Chondrocyte (in vitro differentiated cells): ENCODE measurements around the gene KCTD21. TPM values are rescaled to one million over a fixed set of nuclear protein-coding genes. Genes with fewer than 3 reads are reported as not detected.

Experiments used
- DNase-seq: peaks from one replicate; pipeline ENCODE4 v3.0.0; 2021; ENCODE audit warnings: mixed read lengths, low spot score
- H3K27ac Mint-ChIP-seq: one replicate; pipeline ENCODE4 v1.8.0; 2021; ENCODE audit warnings: mild to moderate bottlenecking, moderate library complexity, mixed read lengths; ENCODE audit not compliant: unreplicated experiment
- H3K27me3 Mint-ChIP-seq: 2 replicates; pipeline ENCODE4 v1.8.0; 2021; ENCODE audit warnings: low read depth, mixed read lengths
- H3K36me3 Mint-ChIP-seq: 2 replicates; pipeline ENCODE4 v1.8.0; 2021; ENCODE audit warnings: low read depth, mixed read lengths
- H3K4me1 Mint-ChIP-seq: 2 replicates; pipeline ENCODE4 v1.8.0; 2021; ENCODE audit warnings: low read depth, mild to moderate bottlenecking, mixed read lengths
- H3K4me3 Mint-ChIP-seq: one replicate; pipeline ENCODE4 v1.8.0; 2021; ENCODE audit warnings: mild to moderate bottlenecking, moderate library complexity, mixed read lengths; ENCODE audit not compliant: unreplicated experiment
- H3K9me3 Mint-ChIP-seq: 2 replicates; pipeline ENCODE4 v1.8.0; 2021; ENCODE audit warnings: low read depth, mixed read lengths
- total RNA-seq: library from RNA; stranded (reverse); gene quantifications from 3 replicates; pipeline ENCODE4 v1.2.1, GENCODE V29; 2021
- TF ChIP-seq, protein P1 (sequence below): fragments of 200-600 bp; sonication (generic); IDR thresholded peaks from 2 replicates; pipeline ENCODE4 v1.5.0; 2021; ENCODE audit warnings: antibody characterized with exemption, mild to moderate bottlenecking, moderate library complexity

Gene KCTD21
- total RNA-seq, 1 donor from 2014 or later = 15.2 TPM

DNA sequence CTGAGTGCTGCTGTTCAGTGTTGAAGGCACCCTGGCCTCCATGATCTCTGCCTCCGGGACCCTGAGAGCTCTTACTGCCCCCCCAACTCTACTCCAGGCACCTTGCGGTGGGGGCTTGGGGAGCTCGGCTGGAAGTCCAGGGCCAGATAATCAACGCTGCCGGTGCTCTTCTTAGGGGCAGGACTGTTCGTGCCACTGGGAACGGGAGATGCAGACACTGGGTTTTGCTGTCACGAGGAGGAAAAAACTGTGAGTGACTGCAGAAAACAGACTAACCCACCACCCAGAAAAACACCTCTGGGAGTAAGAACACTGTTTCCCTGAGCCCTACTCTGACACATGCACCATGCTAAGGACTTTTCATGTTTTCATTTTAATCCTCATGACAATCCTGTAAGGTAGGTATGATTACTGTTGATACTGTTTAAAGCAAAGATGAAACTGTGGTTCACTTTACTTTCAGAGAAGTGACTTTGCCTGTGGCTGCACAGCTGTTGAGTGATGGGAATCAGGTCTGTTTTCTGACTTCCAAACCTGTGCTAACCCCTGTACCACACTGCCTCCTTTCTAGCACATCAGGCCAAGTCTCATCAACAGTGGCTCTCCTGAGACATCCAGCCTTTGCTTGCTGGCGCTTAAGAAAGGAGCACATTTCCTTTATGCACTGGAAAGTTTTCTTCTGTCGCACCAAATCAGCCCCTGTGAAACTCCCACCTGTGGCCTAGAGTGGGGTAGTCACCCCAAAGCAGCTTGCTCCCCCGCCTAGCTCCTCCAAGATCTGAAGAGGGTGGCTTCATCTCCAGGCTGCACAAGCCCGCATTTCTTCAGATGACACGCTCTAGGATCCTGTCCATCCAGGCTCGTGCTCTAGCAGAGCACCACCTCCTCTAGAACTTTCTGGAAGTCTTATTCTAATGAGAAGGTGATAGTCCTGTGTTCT, 32.1 kb upstream of the KCTD21 start:
- Mint-ChIP-seq H3K4me1 (no peaks in the 10 kb centered on the region), H3K27ac (no peak overlapping the region), H3K9me3 (no peaks in the 10 kb centered on the region), H3K27me3 (no peaks in the 10 kb centered on the region), H3K4me3 (no peak overlapping the region), H3K36me3 (peaks cover 42% of the 10 kb centered on the region)
- no peak for DNase-seq
- TF ChIP-seq, protein P1, sequence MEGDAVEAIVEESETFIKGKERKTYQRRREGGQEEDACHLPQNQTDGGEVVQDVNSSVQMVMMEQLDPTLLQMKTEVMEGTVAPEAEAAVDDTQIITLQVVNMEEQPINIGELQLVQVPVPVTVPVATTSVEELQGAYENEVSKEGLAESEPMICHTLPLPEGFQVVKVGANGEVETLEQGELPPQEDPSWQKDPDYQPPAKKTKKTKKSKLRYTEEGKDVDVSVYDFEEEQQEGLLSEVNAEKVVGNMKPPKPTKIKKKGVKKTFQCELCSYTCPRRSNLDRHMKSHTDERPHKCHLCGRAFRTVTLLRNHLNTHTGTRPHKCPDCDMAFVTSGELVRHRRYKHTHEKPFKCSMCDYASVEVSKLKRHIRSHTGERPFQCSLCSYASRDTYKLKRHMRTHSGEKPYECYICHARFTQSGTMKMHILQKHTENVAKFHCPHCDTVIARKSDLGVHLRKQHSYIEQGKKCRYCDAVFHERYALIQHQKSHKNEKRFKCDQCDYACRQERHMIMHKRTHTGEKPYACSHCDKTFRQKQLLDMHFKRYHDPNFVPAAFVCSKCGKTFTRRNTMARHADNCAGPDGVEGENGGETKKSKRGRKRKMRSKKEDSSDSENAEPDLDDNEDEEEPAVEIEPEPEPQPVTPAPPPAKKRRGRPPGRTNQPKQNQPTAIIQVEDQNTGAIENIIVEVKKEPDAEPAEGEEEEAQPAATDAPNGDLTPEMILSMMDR = no peak

DNA sequence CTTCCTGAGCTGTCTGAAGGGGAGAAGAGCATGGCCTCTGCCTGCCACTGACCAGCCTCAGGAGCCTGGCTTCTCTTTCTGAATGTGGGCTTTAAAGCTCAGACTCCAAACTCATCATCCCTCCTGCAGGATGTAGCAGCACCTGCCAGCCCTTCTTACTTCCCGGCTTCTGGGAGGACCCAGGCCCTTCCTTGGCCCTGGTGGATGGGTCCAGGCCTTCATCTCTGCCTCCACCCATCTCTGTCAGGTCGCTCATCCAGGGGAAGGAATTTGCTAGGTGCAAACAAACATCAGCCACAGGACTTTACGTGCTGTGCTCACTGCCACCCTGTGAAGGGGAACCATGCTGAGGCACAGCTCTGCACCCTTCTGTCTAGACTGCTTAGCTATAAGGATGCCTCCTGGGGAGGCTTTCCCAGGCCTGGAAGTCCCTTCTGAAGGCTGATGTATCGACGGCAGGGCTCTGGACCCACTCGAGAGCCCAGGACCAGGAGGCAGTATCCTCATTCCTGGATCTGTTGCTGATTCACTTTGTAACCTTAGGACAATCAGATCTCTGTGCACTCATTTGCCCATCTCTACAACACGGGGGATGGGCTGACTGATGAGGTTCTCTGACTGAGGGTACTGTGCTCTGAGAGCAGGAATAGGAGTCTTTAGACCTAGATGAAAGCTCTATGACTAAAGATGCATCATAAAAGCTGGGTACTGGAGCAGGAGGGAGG, 31.2 kb upstream of the KCTD21 start:
- no peak for DNase-seq
- H3K4me3 Mint-ChIP-seq = no peak overlapping the region
- no peaks in the 10 kb centered on the region for H3K4me1 Mint-ChIP-seq
- no peaks in the 10 kb centered on the region for H3K9me3 Mint-ChIP-seq
- no peaks in the 10 kb centered on the region for H3K27me3 Mint-ChIP-seq
- H3K27ac Mint-ChIP-seq = no peak overlapping the region
- TF ChIP-seq, protein P1 = no peak
- peaks cover 39% of the 10 kb centered on the region for H3K36me3 Mint-ChIP-seq

DNA sequence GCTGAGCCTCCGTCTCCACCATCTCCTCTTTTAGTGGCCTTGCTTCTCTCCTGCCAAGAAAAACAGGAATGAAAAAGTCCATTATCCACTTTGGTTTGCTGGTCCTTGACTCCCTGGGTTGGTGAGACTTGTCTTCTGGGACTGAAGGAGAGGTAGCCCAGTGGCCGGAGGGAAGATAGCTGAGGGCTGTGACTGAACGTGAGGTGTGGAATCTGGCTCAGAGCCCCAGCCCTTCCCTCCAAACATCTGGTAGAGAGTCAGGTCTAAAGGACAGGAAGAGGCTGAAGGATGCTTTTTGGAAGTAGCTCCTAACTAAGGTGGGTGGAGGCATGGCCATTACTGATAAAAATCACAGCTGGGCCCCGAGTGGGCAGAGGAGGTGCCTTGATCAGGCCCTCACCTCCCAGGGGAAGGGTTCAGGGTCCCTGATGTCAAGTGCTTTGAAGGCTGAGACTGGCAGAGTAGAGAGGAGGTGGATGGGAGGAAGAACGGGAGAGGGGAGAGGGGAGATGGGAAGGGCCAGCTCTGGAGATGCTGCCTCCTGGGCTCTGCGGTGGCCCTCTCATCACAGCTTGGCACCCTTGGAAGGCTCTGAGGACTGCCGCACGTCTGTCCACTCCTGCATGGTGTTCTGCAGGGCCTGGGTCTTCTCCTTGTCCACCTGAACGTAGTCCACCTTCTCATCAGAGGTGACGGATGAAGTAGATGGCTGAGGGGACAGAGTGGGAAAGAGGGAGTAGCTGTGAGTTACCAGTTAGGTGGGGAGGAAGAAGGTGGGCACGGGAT, 30.5 kb upstream of the KCTD21 start:
- H3K9me3 Mint-ChIP-seq = no peaks in the 10 kb centered on the region
- H3K4me3 Mint-ChIP-seq = no peak overlapping the region
- TF ChIP-seq, protein P1 = no peak
- H3K36me3 Mint-ChIP-seq = peaks cover 36% of the 10 kb centered on the region
- no peak for DNase-seq
- no peaks in the 10 kb centered on the region for H3K4me1 Mint-ChIP-seq
- no peaks in the 10 kb centered on the region for H3K27me3 Mint-ChIP-seq
- no peak overlapping the region for H3K27ac Mint-ChIP-seq

DNA sequence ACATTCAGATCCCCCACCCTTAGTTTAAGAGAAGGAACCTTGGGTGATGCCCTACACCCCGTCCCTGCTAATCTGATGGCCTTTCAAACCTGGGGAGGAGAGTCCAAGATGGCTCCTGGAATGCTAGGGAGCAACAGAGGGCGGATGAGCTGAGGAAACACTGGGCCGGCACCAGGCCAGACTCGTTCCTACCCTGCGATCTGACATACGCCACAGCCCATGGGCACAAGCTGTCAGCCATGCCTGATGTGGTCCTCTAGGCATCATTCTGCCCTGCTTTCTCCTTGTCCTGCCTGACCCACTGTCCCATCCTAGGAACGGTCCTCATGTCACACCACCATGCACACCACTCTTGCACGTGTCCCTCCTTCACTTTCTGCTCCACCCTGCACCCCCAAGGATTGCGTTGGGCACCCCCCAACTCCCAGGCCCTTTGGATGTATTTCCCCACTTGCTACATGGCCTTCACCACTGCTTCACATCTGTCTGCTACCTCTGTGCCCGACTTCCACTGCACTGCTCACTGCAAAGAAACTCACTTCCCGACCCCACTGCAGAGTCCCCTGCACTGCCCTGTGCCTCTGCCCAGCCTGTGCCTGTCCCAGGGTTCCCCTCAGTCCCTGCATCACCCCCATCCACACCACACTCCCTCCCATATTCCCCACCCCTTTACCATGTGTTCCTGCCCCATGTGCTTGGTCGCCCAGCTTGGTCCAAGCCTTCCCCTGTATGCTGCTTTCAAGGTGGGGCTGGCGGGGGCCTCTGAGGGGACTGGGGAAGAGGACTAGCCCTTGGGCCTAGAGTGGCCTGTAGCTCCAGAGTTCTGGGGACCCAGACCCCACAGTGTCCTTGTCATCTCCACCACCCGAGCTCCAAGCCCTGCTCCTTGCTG, 29.5 kb upstream of the KCTD21 start:
- no peak for DNase-seq
- H3K27me3 Mint-ChIP-seq = no peaks in the 10 kb centered on the region
- H3K4me1 Mint-ChIP-seq = no peaks in the 10 kb centered on the region
- TF ChIP-seq, protein P1 = no peak
- H3K36me3 Mint-ChIP-seq = peaks cover 33% of the 10 kb centered on the region
- no peak overlapping the region for H3K4me3 Mint-ChIP-seq
- H3K9me3 Mint-ChIP-seq = no peaks in the 10 kb centered on the region
- H3K27ac Mint-ChIP-seq = no peak overlapping the region
